Muscle layer of colon (tissue), 2 donors: Measurements from ENCODE around the gene UEVLD.
A peak's percentile ranks its signal among the peaks of the same experiment; 100 is the strongest.

Experiments used
- H3K27ac ChIP-seq: one replicate; pipeline ENCODE4 v1.7.0; 2013; ENCODE audit warnings: low read depth, mild to moderate bottlenecking, low read length, moderate library complexity
- H3K27me3 ChIP-seq, 2 donors: one replicate each; pipeline ENCODE4 v1.7.0; 2013; ENCODE audit warnings: low read length in 2 of 2, mild to moderate bottlenecking in 2 of 2; ENCODE audit not compliant: insufficient read depth in 2 of 2, control insufficient read depth in 1 of 2
- H3K36me3 ChIP-seq: one replicate; pipeline ENCODE4 v1.7.0; 2013; ENCODE audit warnings: mild to moderate bottlenecking, low read length; ENCODE audit not compliant: insufficient read depth
- H3K4me1 ChIP-seq: one replicate; pipeline ENCODE4 v1.7.0; 2013; ENCODE audit warnings: mild to moderate bottlenecking, low read length; ENCODE audit not compliant: insufficient read depth
- H3K4me3 ChIP-seq, 2 donors: one replicate each; pipeline ENCODE4 v1.7.0; 2013; ENCODE audit warnings: low read length in 2 of 2, low read depth in 1 of 2, mild to moderate bottlenecking in 1 of 2, moderate library complexity in 1 of 2
- H3K9ac ChIP-seq: one replicate; pipeline ENCODE4 v1.7.0; 2013; ENCODE audit warnings: low read length
- H3K9me3 ChIP-seq: one replicate; pipeline ENCODE4 v1.7.0; 2013; ENCODE audit warnings: mild to moderate bottlenecking, low read length
- donor health status: abdominal sarcoma.
- donor health status: Adenocarcinoma of cecum.

UEVLD gene

GRCh38 chr11:18527512-18527911 lies 61.0 kb downstream of the UEVLD start:
- Histone ChIP-seq H3K4me1 (peaks cover 24% of the 10 kb centered on the region), H3K4me3 (peak overlapping the region; percentile 72 to 88), H3K9me3 (no peaks in the 10 kb centered on the region)

GRCh38 chr11:18526521-18527296 lies 61.8 kb downstream of the UEVLD start, which contains the start of gene TSG101:
TSS of gene TSG101 (minus strand) at chr11:18526942. CDS start at chr11:18526816, 126 bp downstream.
- peaks cover 11% of the 10 kb centered on the region for H3K36me3 ChIP-seq
- H3K4me3 ChIP-seq: peak within 1 kb of the TSS; percentile 72 to 88
- H3K9me3 ChIP-seq: no peaks in the 10 kb centered on the region
- no peaks in the 10 kb centered on the region for H3K27me3 ChIP-seq
- peak within 1 kb of the TSS; percentile 73 for H3K9ac ChIP-seq
- H3K4me1 ChIP-seq: peaks cover 24% of the 10 kb centered on the region
- H3K27ac ChIP-seq: peak within 1 kb of the TSS; percentile 96

More at GRCh38 chr11:18527512-18527911, 61.0 kb downstream of the UEVLD start:
- Histone ChIP-seq H3K27ac (peak overlapping the region; percentile 96), H3K36me3 (peaks cover 13% of the 10 kb centered on the region), H3K9ac (peak overlapping the region; percentile 73), H3K27me3 (no peaks in the 10 kb centered on the region)

- Histone ChIP-seq H3K27me3 (no peaks in the 10 kb centered on the region), H3K9me3 (no peaks in the 10 kb centered on the region), H3K36me3 (peaks cover 8% of the 10 kb centered on the region), H3K27ac (peak overlapping the region; percentile 96), H3K9ac (peak overlapping the region; percentile 73), H3K4me3 (peak overlapping the region; percentile 72 to 88), H3K4me1 (peaks cover 24% of the 10 kb centered on the region)
Observed at GRCh38 chr11:18526130-18526520, 62.4 kb downstream of the UEVLD start.

- H3K9me3 ChIP-seq: no peaks in the 10 kb centered on the region
- H3K36me3 ChIP-seq: peaks cover 5% of the 10 kb centered on the region
- H3K27ac ChIP-seq: no peak overlapping the region
- no peak overlapping the region for H3K4me3 ChIP-seq
- no peaks in the 10 kb centered on the region for H3K27me3 ChIP-seq
- H3K9ac ChIP-seq: no peak overlapping the region
- H3K4me1 ChIP-seq: peaks cover 24% of the 10 kb centered on the region
Observed at GRCh38 chr11:18524248-18524647, 64.3 kb downstream of the UEVLD start.

- no peak overlapping the region for H3K4me3 ChIP-seq
- no peak overlapping the region for H3K27ac ChIP-seq
- no peaks in the 10 kb centered on the region for H3K27me3 ChIP-seq
- no peak overlapping the region for H3K9ac ChIP-seq
- H3K9me3 ChIP-seq: no peaks in the 10 kb centered on the region
- H3K36me3 ChIP-seq: peaks cover 5% of the 10 kb centered on the region
- peaks cover 24% of the 10 kb centered on the region for H3K4me1 ChIP-seq
Observed at GRCh38 chr11:18523084-18523483, 65.5 kb downstream of the UEVLD start.

GRCh38 chr11:18522388-18522787 lies 66.1 kb downstream of the UEVLD start:
- Histone ChIP-seq H3K4me3 (no peak overlapping the region), H3K9ac (no peak overlapping the region), H3K27me3 (no peaks in the 10 kb centered on the region), H3K36me3 (peaks cover 5% of the 10 kb centered on the region), H3K27ac (no peak overlapping the region), H3K4me1 (peaks cover 19% of the 10 kb centered on the region), H3K9me3 (no peaks in the 10 kb centered on the region)

- Histone ChIP-seq H3K36me3 (peaks cover 5% of the 10 kb centered on the region), H3K4me1 (peaks cover 18% of the 10 kb centered on the region), H3K4me3 (no peak overlapping the region), H3K9ac (no peak overlapping the region), H3K9me3 (no peaks in the 10 kb centered on the region), H3K27me3 (no peaks in the 10 kb centered on the region), H3K27ac (no peak overlapping the region)
Observed at GRCh38 chr11:18521122-18521521, 67.4 kb downstream of the UEVLD start.

- Histone ChIP-seq H3K9me3 (no peaks in the 10 kb centered on the region), H3K36me3 (peaks cover 69% of the 10 kb centered on the region), H3K9ac (no peak overlapping the region), H3K4me3 (no peak overlapping the region), H3K27ac (no peak overlapping the region), H3K4me1 (no peaks in the 10 kb centered on the region), H3K27me3 (no peaks in the 10 kb centered on the region)
Observed at GRCh38 chr11:18502352-18502751, 86.2 kb downstream of the UEVLD start.

- Histone ChIP-seq H3K9me3 (no peaks in the 10 kb centered on the region), H3K9ac (no peak overlapping the region), H3K36me3 (peaks cover 62% of the 10 kb centered on the region), H3K4me1 (no peaks in the 10 kb centered on the region), H3K27me3 (no peaks in the 10 kb centered on the region), H3K4me3 (no peak overlapping the region), H3K27ac (no peak overlapping the region)
Observed at GRCh38 chr11:18501629-18502028, 86.9 kb downstream of the UEVLD start.

- H3K4me3 ChIP-seq: no peak overlapping the region
- peaks cover 44% of the 10 kb centered on the region for H3K36me3 ChIP-seq
- no peaks in the 10 kb centered on the region for H3K9me3 ChIP-seq
- H3K27ac ChIP-seq: no peak overlapping the region
- H3K4me1 ChIP-seq: no peaks in the 10 kb centered on the region
- H3K27me3 ChIP-seq: no peaks in the 10 kb centered on the region
- no peak overlapping the region for H3K9ac ChIP-seq
Observed at GRCh38 chr11:18498039-18498438, 90.5 kb downstream of the UEVLD start.

- no peak overlapping the region for H3K9ac ChIP-seq
Observed at GRCh38 chr11:18495703-18496102, 92.8 kb downstream of the UEVLD start.

GRCh38 chr11:18495271-18495670 lies 93.3 kb downstream of the UEVLD start:
- Histone ChIP-seq H3K27me3 (no peaks in the 10 kb centered on the region), H3K9ac (no peak overlapping the region), H3K36me3 (peaks cover 36% of the 10 kb centered on the region), H3K4me3 (no peak overlapping the region), H3K9me3 (no peaks in the 10 kb centered on the region), H3K27ac (no peak overlapping the region), H3K4me1 (no peaks in the 10 kb centered on the region)

More at GRCh38 chr11:18495703-18496102, 92.8 kb downstream of the UEVLD start:
- H3K27me3 ChIP-seq: no peaks in the 10 kb centered on the region
- H3K27ac ChIP-seq: no peak overlapping the region
- H3K9me3 ChIP-seq: no peaks in the 10 kb centered on the region
- H3K36me3 ChIP-seq: peaks cover 36% of the 10 kb centered on the region
- no peak overlapping the region for H3K4me3 ChIP-seq
- no peaks in the 10 kb centered on the region for H3K4me1 ChIP-seq
